ENCODE results near the gene NKX1-1. TPM values are rescaled to one million over a fixed set of nuclear protein-coding genes. Genes with fewer than 3 reads are reported as not detected.

NKX1-1 gene
- total RNA-seq, 1 experiment from 2014 or later = not detected

DNA sequence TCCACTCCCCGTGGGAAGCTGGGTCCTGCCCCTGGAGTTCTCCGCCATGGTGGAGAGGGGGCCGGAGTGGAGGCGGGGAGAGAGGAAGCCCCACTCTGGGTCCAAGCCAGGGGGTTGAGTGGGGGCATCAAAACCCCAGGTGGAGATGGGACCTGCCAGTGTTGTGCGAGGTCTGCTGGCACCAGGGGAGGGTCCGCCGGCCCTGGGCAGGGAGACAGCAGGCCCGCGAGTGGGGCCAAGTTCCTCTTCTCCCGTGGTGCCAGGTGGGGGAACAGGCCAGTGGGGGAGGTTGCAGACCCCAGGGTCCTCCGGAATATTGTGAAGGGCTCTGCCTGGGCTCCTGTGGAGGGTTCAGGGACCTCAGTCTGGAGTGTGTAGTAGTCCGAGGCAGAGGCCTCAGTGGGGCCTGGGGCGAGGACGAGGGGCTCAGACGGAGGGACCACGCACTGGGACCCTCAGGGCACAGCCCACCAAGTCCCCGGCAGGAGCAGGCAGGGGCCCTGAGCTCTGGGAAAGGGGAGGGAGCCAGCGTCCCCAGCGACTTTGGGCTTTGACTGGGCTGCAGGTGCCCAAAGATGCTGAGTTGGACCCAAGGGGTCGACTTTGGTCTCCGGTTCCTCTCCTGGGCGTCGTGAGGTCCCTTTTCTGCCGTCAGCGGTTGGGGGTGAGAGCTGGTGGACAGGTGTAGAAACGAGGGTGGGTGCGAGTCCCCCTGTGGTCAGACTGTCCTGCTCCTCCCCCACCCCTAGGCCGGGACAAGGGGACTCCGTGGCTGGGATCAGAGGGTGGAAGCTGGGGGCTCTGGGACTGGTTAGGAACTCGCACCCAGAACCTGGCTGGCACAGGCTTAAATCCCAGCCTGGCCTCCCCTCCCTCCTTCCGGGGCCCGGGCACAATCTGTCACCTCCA, 43.8 kb upstream of the NKX1-1 start:
- intact Hi-C loops (cut with micrococcal nuclease; ENCODE audit: unreplicated experiment) = no loop called here
- CTCF ChIA-PET = no interaction called here
- Histone ChIP-seq H3K27me3 (ENCODE audit: control insufficient read depth, insufficient read depth, low read length) (no peaks in the 10 kb centered on the region), H3K36me3 (ENCODE audit: control insufficient read depth, insufficient read depth, low read length) (no peaks in the 10 kb centered on the region), H3K9me3 (ENCODE audit: control insufficient read depth, insufficient read depth, low read depth, low read length) (no peaks in the 10 kb centered on the region), H3K4me1 (ENCODE audit: control insufficient read depth, insufficient read depth, low read length) (no peaks in the 10 kb centered on the region), H3K27ac (ENCODE audit: low read length) (no peak overlapping the region), H3K4me3 (ENCODE audit: low read depth in 2 of 2, low read length in 2 of 2) (no peak overlapping the region)
- ATAC-seq = no peak
- POLR2A ChIA-PET = no interaction called here
- no TSS peak for BruUV-seq (replicated peaks)
- TF ChIP-seq POLR2AphosphoS5 (IDR thresholded peaks at IDR 0.05; ENCODE audit: low read depth, low read length) = no peak
- TF ChIP-seq, protein P1, sequence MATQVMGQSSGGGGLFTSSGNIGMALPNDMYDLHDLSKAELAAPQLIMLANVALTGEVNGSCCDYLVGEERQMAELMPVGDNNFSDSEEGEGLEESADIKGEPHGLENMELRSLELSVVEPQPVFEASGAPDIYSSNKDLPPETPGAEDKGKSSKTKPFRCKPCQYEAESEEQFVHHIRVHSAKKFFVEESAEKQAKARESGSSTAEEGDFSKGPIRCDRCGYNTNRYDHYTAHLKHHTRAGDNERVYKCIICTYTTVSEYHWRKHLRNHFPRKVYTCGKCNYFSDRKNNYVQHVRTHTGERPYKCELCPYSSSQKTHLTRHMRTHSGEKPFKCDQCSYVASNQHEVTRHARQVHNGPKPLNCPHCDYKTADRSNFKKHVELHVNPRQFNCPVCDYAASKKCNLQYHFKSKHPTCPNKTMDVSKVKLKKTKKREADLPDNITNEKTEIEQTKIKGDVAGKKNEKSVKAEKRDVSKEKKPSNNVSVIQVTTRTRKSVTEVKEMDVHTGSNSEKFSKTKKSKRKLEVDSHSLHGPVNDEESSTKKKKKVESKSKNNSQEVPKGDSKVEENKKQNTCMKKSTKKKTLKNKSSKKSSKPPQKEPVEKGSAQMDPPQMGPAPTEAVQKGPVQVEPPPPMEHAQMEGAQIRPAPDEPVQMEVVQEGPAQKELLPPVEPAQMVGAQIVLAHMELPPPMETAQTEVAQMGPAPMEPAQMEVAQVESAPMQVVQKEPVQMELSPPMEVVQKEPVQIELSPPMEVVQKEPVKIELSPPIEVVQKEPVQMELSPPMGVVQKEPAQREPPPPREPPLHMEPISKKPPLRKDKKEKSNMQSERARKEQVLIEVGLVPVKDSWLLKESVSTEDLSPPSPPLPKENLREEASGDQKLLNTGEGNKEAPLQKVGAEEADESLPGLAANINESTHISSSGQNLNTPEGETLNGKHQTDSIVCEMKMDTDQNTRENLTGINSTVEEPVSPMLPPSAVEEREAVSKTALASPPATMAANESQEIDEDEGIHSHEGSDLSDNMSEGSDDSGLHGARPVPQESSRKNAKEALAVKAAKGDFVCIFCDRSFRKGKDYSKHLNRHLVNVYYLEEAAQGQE (IDR thresholded peaks at IDR 0.05; ENCODE audit: insufficient read depth in 1 of 2, low read depth in 2 of 2, low read length in 1 of 2) = no peak
- TF ChIP-seq CTCF (IDR thresholded peaks at IDR 0.05) = no peak
- no peak for TF ChIP-seq TCF7L2 (IDR thresholded peaks at IDR 0.05; ENCODE audit: low read depth, low read length)
- no peak for TF ChIP-seq SIN3A (IDR thresholded peaks at IDR 0.05; ENCODE audit: borderline replicate concordance, insufficient read depth, low read depth, low read length)
- in situ Hi-C loops (cut with HindIII; ENCODE audit: low pct_unique_long_range_greater_than_20kb, low sequenced_read_pairs) = no loop called here
- DNase-seq (ENCODE audit: low read depth, low spot score) = no peak

- no peak for ATAC-seq
- H3K4me3 ChIP-seq (ENCODE audit: low read depth in 2 of 2, low read length in 2 of 2) = no peak overlapping the region
- no peaks in the 10 kb centered on the region for H3K27me3 ChIP-seq (ENCODE audit: control insufficient read depth, insufficient read depth, low read length)
- ChIA-PET POLR2A (interaction anchor here (0.7 kb wide), 1 partner anchor 50 kb away, joined by 3 read pairs; no protein-coding TSS in a partner anchor), CTCF (no interaction called here)
- DNase-seq (ENCODE audit: low read depth, low spot score) = no peak
- TF ChIP-seq SIN3A (IDR thresholded peaks at IDR 0.05; ENCODE audit: borderline replicate concordance, insufficient read depth, low read depth, low read length) (no peak), CTCF (IDR thresholded peaks at IDR 0.05) (no peak), POLR2AphosphoS5 (IDR thresholded peaks at IDR 0.05; ENCODE audit: low read depth, low read length) (no peak), TCF7L2 (IDR thresholded peaks at IDR 0.05; ENCODE audit: low read depth, low read length) (no peak)
- TF ChIP-seq, protein P1 (IDR thresholded peaks at IDR 0.05; ENCODE audit: insufficient read depth in 1 of 2, low read depth in 2 of 2, low read length in 1 of 2) = no peak
- H3K4me1 ChIP-seq (ENCODE audit: control insufficient read depth, insufficient read depth, low read length) = no peaks in the 10 kb centered on the region
- no peak overlapping the region for H3K27ac ChIP-seq (ENCODE audit: low read length)
- intact Hi-C loops (cut with micrococcal nuclease; ENCODE audit: unreplicated experiment) (no loop called here), in situ Hi-C loops (cut with HindIII; ENCODE audit: low pct_unique_long_range_greater_than_20kb, low sequenced_read_pairs) (no loop called here)
- BruUV-seq (replicated peaks) = no TSS peak
- H3K9me3 ChIP-seq (ENCODE audit: control insufficient read depth, insufficient read depth, low read depth, low read length) = no peaks in the 10 kb centered on the region
- no peaks in the 10 kb centered on the region for H3K36me3 ChIP-seq (ENCODE audit: control insufficient read depth, insufficient read depth, low read length)
Observed at GRCh38 chr4:1449475-1449832, 43.2 kb upstream of the NKX1-1 start.
